Endodermal cell (in vitro differentiated cells): Measurements from ENCODE around the gene KRT34. TPM values are rescaled to one million over a fixed set of nuclear protein-coding genes. Genes with fewer than 3 reads are reported as not detected.

Source experiments
- DNase-seq: peaks from one replicate; pipeline ENCODE4 v3.0.0-alpha.2; 2017
- H3K27ac ChIP-seq: 2 replicates; pipeline ENCODE4 v1.5.1; 2013; ENCODE audit warnings: mild to moderate bottlenecking, low read depth, low read length, moderate library complexity
- H3K27me3 ChIP-seq: 2 replicates; pipeline ENCODE4 v1.6.1; 2013; ENCODE audit warnings: mild to moderate bottlenecking, low read length, moderate library complexity; ENCODE audit not compliant: insufficient read depth, control insufficient read depth, poor library complexity, severe bottlenecking
- H3K36me3 ChIP-seq: 2 replicates; pipeline ENCODE4 v1.7.0; 2013; ENCODE audit warnings: mild to moderate bottlenecking, low read length, moderate library complexity; ENCODE audit not compliant: control insufficient read depth, insufficient read depth
- H3K4me1 ChIP-seq: one replicate; pipeline ENCODE4 v1.7.0; 2013; ENCODE audit warnings: low read length; ENCODE audit not compliant: control insufficient read depth, insufficient read depth
- H3K4me3 ChIP-seq: 2 replicates; pipeline ENCODE4 v1.5.1; 2013; ENCODE audit warnings: mild to moderate bottlenecking, low read length, moderate library complexity
- H3K9ac ChIP-seq: 2 replicates; pipeline ENCODE4 v1.6.1; 2013; ENCODE audit warnings: mild to moderate bottlenecking, low read length, moderate library complexity; ENCODE audit not compliant: poor library complexity, severe bottlenecking; ENCODE audit errors: extremely low read depth
- H3K9me3 ChIP-seq: 2 replicates; pipeline ENCODE4 v1.6.1; 2013; ENCODE audit warnings: mild to moderate bottlenecking, low read length, moderate library complexity; ENCODE audit not compliant: control insufficient read depth
- H3K27ac Mint-ChIP-seq: 2 replicates; pipeline ENCODE4 v1.8.0; 2020; ENCODE audit warnings: mixed read lengths
- H3K27me3 Mint-ChIP-seq: 2 replicates; pipeline ENCODE4 v1.8.0; 2021; ENCODE audit warnings: mild to moderate bottlenecking, mixed read lengths; ENCODE audit not compliant: insufficient read depth
- H3K36me3 Mint-ChIP-seq: 2 replicates; pipeline ENCODE4 v1.8.0; 2020; ENCODE audit warnings: low read depth, mixed read lengths
- H3K4me1 Mint-ChIP-seq: 2 replicates; pipeline ENCODE4 v1.8.0; 2020; ENCODE audit warnings: mixed read lengths
- H3K4me3 Mint-ChIP-seq: 2 replicates; pipeline ENCODE4 v1.8.0; 2020; ENCODE audit warnings: mild to moderate bottlenecking, moderate library complexity, mixed read lengths
- H3K9me3 Mint-ChIP-seq: 2 replicates; pipeline ENCODE4 v1.8.0; 2020; ENCODE audit warnings: mild to moderate bottlenecking, mixed read lengths
- WGBS, 2 experiments: methylation state at CpG; one replicate each; pipeline versions ENCODE4 v1.1.5 to v1.1.7; 2013; ENCODE audit warnings: missing lambda C conversion rate in 2 of 2, mixed read lengths in 1 of 2; ENCODE audit not compliant: insufficient coverage in 1 of 2, insufficient read length in 1 of 2; 5-methylcytosine and 5-hydroxymethylcytosine counted together
- total RNA-seq, 2 donors: library from RNA; stranded (reverse); fragmentation: NEBNext Ultra II Directional in 1 of 2; extraction: Animal tissue kit (Norgen Biotek cat#: 25700) in 1 of 2; gene quantifications; 2 replicates in 1 of 2; 3 replicates in 1 of 2; pipeline ENCODE4 v1.2.1, GENCODE V29; 2021
- TF ChIP-seq, protein P1 (sequence below): fragments of 200-600 bp; sonication (generic); conservative IDR thresholded peaks from 2 replicates; pipeline ENCODE4 v1.5.0; 2021; ENCODE audit warnings: antibody characterized with exemption, mild to moderate bottlenecking

The KRT34 gene
- total RNA-seq, 2 donors from 2014 or later, result not detected

DNA sequence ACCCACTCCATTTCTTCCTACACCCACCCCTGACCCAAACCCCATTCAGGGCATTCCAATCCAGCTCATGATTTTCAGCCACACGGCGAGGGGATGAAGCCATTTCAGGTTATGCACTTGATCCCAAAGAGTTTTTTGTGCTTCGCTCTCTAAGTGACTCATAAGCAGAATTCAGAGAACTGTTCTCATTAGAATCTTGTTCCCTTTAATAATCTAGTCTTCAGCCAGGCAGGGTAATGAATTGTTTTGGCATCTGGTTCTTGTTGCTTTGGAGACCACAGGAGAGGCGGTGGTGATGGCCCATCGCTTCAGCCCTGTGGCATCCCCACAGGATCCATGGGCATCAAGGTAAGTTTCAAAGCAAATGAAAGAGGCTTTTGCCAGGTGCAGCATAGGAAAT lies 20.1 kb upstream of the KRT34 start:
- Histone ChIP-seq H3K9me3 (no peaks in the 10 kb centered on the region), H3K27ac (no peak overlapping the region), H3K4me1 (no peaks in the 10 kb centered on the region), H3K27me3 (no peaks in the 10 kb centered on the region), H3K36me3 (no peaks in the 10 kb centered on the region), H3K4me3 (no peak overlapping the region), H3K9ac (no peak overlapping the region)
- DNase-seq, result peak; percentile 25
- TF ChIP-seq, protein P1, sequence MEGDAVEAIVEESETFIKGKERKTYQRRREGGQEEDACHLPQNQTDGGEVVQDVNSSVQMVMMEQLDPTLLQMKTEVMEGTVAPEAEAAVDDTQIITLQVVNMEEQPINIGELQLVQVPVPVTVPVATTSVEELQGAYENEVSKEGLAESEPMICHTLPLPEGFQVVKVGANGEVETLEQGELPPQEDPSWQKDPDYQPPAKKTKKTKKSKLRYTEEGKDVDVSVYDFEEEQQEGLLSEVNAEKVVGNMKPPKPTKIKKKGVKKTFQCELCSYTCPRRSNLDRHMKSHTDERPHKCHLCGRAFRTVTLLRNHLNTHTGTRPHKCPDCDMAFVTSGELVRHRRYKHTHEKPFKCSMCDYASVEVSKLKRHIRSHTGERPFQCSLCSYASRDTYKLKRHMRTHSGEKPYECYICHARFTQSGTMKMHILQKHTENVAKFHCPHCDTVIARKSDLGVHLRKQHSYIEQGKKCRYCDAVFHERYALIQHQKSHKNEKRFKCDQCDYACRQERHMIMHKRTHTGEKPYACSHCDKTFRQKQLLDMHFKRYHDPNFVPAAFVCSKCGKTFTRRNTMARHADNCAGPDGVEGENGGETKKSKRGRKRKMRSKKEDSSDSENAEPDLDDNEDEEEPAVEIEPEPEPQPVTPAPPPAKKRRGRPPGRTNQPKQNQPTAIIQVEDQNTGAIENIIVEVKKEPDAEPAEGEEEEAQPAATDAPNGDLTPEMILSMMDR, result no peak
- Mint-ChIP-seq H3K27me3 (peaks cover 5% of the 10 kb centered on the region), H3K4me3 (no peak overlapping the region), H3K36me3 (no peaks in the 10 kb centered on the region), H3K4me1 (no peaks in the 10 kb centered on the region), H3K27ac (no peak overlapping the region), H3K9me3 (no peaks in the 10 kb centered on the region)
- WGBS, 2 experiments, result 88 to 94% methylated on average over 5 of the region's 5 CpGs

DNA sequence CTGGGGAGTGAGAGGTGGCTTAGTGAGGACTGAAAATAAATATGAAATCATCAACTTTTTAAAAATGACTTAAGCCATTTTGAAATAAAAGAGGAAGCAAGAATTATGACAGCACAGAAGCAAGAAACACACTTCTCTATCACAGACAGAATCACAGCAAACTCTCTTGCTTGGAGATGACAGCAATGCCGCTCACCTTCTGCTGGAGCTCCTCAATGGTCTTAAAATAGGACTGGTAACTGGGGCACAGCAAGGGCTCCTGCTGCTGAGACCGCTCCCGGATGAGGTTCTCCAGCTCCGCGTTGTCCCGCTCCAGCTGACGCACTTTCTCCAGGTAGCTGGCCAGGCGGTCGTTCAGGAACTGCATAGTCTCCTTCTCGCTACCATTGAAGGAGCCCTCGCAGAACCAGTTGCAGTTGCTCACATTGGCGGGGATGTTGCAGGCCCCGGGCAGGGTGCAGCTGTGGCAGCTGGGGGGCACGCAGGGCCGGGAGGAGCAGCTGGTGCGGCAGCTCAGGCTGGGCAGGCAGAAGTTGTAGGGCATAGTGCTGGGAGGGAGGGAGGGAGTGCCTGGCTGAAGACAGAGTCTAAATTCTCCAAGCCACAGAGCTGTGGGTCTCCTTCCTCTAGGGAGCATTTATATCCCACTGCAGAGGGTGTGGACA lies 15.0 kb upstream of the KRT34 start, which contains the start of gene KRT31:
TSS of gene KRT31 (minus strand) at position 613 of the 665 bp plus-strand sequence. CDS start at position 544, 69 bp downstream.
- Mint-ChIP-seq H3K9me3 (no peaks in the 10 kb centered on the region), H3K4me1 (no peaks in the 10 kb centered on the region), H3K36me3 (no peaks in the 10 kb centered on the region), H3K4me3 (no peak within 1 kb of the TSS), H3K27me3 (no peaks in the 10 kb centered on the region), H3K27ac (no peak within 1 kb of the TSS)
- no peaks in the 10 kb centered on the region for H3K9me3 ChIP-seq
- H3K9ac ChIP-seq, result no peak within 1 kb of the TSS
- peak; percentile 31 for DNase-seq
- H3K27me3 ChIP-seq, result no peaks in the 10 kb centered on the region
- H3K36me3 ChIP-seq, result no peaks in the 10 kb centered on the region
- no peak within 1 kb of the TSS for H3K4me3 ChIP-seq
- no peaks in the 10 kb centered on the region for H3K4me1 ChIP-seq
- WGBS, 2 experiments, result 95% methylated on average over 16 of the region's 16 CpGs; no CpG with 5 or more reads in 1 of the 2 experiments
- TF ChIP-seq, protein P1, result no peak
- H3K27ac ChIP-seq, result no peak within 1 kb of the TSS

DNA sequence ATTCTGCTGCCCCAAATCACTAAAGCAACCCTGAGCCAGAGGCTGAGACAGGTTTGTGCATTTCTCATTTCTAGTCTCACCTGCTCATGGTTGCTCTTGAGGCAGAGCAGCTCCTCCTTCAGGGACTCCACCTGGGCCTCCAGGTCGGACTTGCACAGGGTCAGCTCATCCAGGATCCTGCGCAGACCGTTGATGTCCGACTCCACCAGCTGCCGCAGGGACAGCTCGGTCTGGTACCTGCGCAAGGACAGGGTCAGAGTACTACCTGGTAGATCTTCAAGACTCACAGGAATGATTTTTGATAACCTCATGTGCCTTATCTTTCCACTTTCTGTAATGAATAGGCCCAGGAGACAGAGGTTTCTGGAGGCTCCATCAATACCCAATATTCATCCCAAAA lies 14.2 kb upstream of the KRT34 start:
- no peak overlapping the region for H3K4me3 ChIP-seq
- no peaks in the 10 kb centered on the region for H3K27me3 ChIP-seq
- Mint-ChIP-seq H3K4me3 (no peak overlapping the region), H3K9me3 (no peaks in the 10 kb centered on the region), H3K27ac (no peak overlapping the region), H3K4me1 (no peaks in the 10 kb centered on the region), H3K27me3 (no peaks in the 10 kb centered on the region), H3K36me3 (no peaks in the 10 kb centered on the region)
- H3K9ac ChIP-seq, result no peak overlapping the region
- H3K9me3 ChIP-seq, result no peaks in the 10 kb centered on the region
- DNase-seq, result peak; percentile 31
- no peaks in the 10 kb centered on the region for H3K36me3 ChIP-seq
- WGBS, 2 experiments, result 93 to 95% methylated on average over 7 of the region's 7 CpGs
- no peaks in the 10 kb centered on the region for H3K4me1 ChIP-seq
- H3K27ac ChIP-seq, result no peak overlapping the region
- TF ChIP-seq, protein P1, result no peak
